MCF 10A (cell line): ENCODE measurements around the gene SYT6. TPM values are rescaled to one million over a fixed set of nuclear protein-coding genes. Genes with fewer than 3 reads are reported as not detected.

ENCODE experiments used
- BruUV-seq: library from RNA; stranded (reverse); fragments of 400-500 nt; replicated peaks from 2 replicates; lab custom pipeline; 2021; lab: Mats Ljungman, UMichigan
- CTCF ChIA-PET: fragments of 300-600 bp; sonication (Branson Sonifier 250); formaldehyde crosslinking; extraction: SDS; loops from one replicate; lab custom pipeline; 2021; ENCODE audit warnings: antibody characterized with exemption, inconsistent platforms; lab: Yijun Ruan, JAX
- POLR2A ChIA-PET: fragments of 300-600, 350-650 bp; sonication (Branson Sonifier 250); formaldehyde crosslinking; extraction: SDS; loops from one replicate; lab custom pipeline; 2020; ENCODE audit warnings: antibody characterized with exemption, inconsistent platforms; lab: Yijun Ruan, JAX
- DNase-seq: peaks from one replicate; pipeline ENCODE4 v3.0.0-alpha.2; 2018; ENCODE audit not compliant: unreplicated experiment
- H3K27ac Mint-ChIP-seq: one replicate; pipeline ENCODE4 v1.8.0; 2022; ENCODE audit warnings: mild to moderate bottlenecking, low read depth, mixed read lengths; ENCODE audit not compliant: unreplicated experiment
- H3K27me3 Mint-ChIP-seq: one replicate; pipeline ENCODE4 v1.8.0; 2022; ENCODE audit warnings: mixed read lengths; ENCODE audit not compliant: insufficient read depth, unreplicated experiment
- H3K36me3 Mint-ChIP-seq: one replicate; pipeline ENCODE4 v1.8.0; 2022; ENCODE audit warnings: mild to moderate bottlenecking, moderate library complexity, mixed read lengths; ENCODE audit not compliant: insufficient read depth, unreplicated experiment
- H3K4me1 Mint-ChIP-seq: one replicate; pipeline ENCODE4 v1.8.0; 2022; ENCODE audit warnings: mixed read lengths; ENCODE audit not compliant: insufficient read depth, unreplicated experiment
- H3K4me3 Mint-ChIP-seq: one replicate; pipeline ENCODE4 v1.8.0; 2022; ENCODE audit warnings: mild to moderate bottlenecking, moderate library complexity, mixed read lengths; ENCODE audit not compliant: unreplicated experiment
- H3K9me3 Mint-ChIP-seq: one replicate; pipeline ENCODE4 v1.8.0; 2022; ENCODE audit warnings: mixed read lengths; ENCODE audit not compliant: unreplicated experiment
- CTCF ChIP-seq: fragments of 200-600 bp; IDR thresholded peaks from one replicate; pipeline ENCODE4 v1.8.0; 2022; ENCODE audit warnings: antibody characterized with exemption, mild to moderate bottlenecking; ENCODE audit not compliant: unreplicated experiment
- intact Hi-C: fragments of 100-400 bp; cut with micrococcal nuclease; formaldehyde crosslinking; loops from 2 replicates; pipeline ENCODE4 v1.14.1; 2022
- total RNA-seq: library from RNA; stranded (reverse); gene quantifications from 2 replicates; pipeline ENCODE4 v1.2.3, GENCODE V29; 2022

SYT6 gene
- total RNA-seq, 1 experiment from 2014 or later = not detected

- ChIA-PET CTCF (interaction anchor here (0.6 to 2.0 kb wide), 4 partner anchors 152 to 204 kb away, joined by 3 to 5 read pairs (median 3); partner anchors contain the start of gene OLFML3), POLR2A (interaction anchor here (0.9 kb wide), 1 partner anchor 152 kb away, joined by 3 read pairs; no protein-coding TSS in a partner anchor)
- Mint-ChIP-seq H3K9me3 (no peaks in the 10 kb centered on the region), H3K27ac (no peak overlapping the region), H3K4me1 (no peaks in the 10 kb centered on the region), H3K4me3 (no peak overlapping the region), H3K27me3 (peaks cover 61% of the 10 kb centered on the region), H3K36me3 (no peaks in the 10 kb centered on the region)
- intact Hi-C loops = no loop called here
- BruUV-seq = no TSS peak
- no peak for TF ChIP-seq CTCF
- DNase-seq = no peak
These were observed 22.7 kb downstream of the SYT6 start for GRCh38 chr1:114130846-114131525.

- Mint-ChIP-seq H3K27ac (no peak overlapping the region), H3K36me3 (no peaks in the 10 kb centered on the region), H3K9me3 (no peaks in the 10 kb centered on the region), H3K4me1 (no peaks in the 10 kb centered on the region), H3K4me3 (no peak overlapping the region), H3K27me3 (peaks cover 54% of the 10 kb centered on the region)
- CTCF ChIA-PET = interaction anchor here (0.7 kb wide), 1 partner anchor 203 kb away, joined by 3 read pairs; no protein-coding TSS in a partner anchor
- no TSS peak for BruUV-seq
- no peak for TF ChIP-seq CTCF
- no peak for DNase-seq
- POLR2A ChIA-PET = no interaction called here
- intact Hi-C loops = no loop called here
These were observed 23.5 kb downstream of the SYT6 start for GRCh38 chr1:114130213-114130612.

GRCh38 chr1:114128293-114128692 lies 25.4 kb downstream of the SYT6 start:
- Mint-ChIP-seq H3K4me3 (no peak overlapping the region), H3K9me3 (no peaks in the 10 kb centered on the region), H3K27ac (no peak overlapping the region), H3K36me3 (no peaks in the 10 kb centered on the region), H3K4me1 (peaks cover 5% of the 10 kb centered on the region), H3K27me3 (peaks cover 45% of the 10 kb centered on the region)
- intact Hi-C loops = no loop called here
- no peak for TF ChIP-seq CTCF
- DNase-seq = no peak
- POLR2A ChIA-PET = interaction anchor here (0.9 kb wide), 1 partner anchor 29 kb away, joined by 5 read pairs; no protein-coding TSS in a partner anchor
- no TSS peak for BruUV-seq
- CTCF ChIA-PET = interaction anchor here (0.6 to 0.7 kb wide), 2 partner anchors 56 to 73 kb away, joined by 3 read pairs; no protein-coding TSS in a partner anchor

GRCh38 chr1:114126261-114127095 lies 27.2 kb downstream of the SYT6 start:
- H3K27me3 Mint-ChIP-seq = peaks cover 27% of the 10 kb centered on the region
- DNase-seq = no peak
- TF ChIP-seq CTCF = no peak
- H3K4me3 Mint-ChIP-seq = no peak overlapping the region
- H3K27ac Mint-ChIP-seq = no peak overlapping the region
- H3K36me3 Mint-ChIP-seq = no peaks in the 10 kb centered on the region
- POLR2A ChIA-PET = interaction anchor here (0.6 kb wide), 1 partner anchor 38 kb away, joined by 5 read pairs; no protein-coding TSS in a partner anchor
- H3K9me3 Mint-ChIP-seq = no peaks in the 10 kb centered on the region
- no TSS peak for BruUV-seq
- CTCF ChIA-PET = interaction anchor here (0.8 kb wide), 1 partner anchor 25 kb away, joined by 4 read pairs; no protein-coding TSS in a partner anchor
- peaks cover 14% of the 10 kb centered on the region for H3K4me1 Mint-ChIP-seq
- intact Hi-C loops = no loop called here
